Epithelial cell of esophagus (primary cell): ENCODE measurements around the gene SPATA19.

Experiments
- DNase-seq: peaks from one replicate; pipeline ENCODE4 v3.0.0; 2010; ENCODE audit warnings: low read depth
- H3K4me3 ChIP-seq: 2 replicates; pipeline ENCODE4 v1.5.1; 2011; ENCODE audit warnings: mild to moderate bottlenecking, low read length, control low read depth
- CTCF ChIP-seq: IDR thresholded peaks from 2 replicates; pipeline ENCODE4 v1.5.1; 2011; ENCODE audit warnings: low read depth, mild to moderate bottlenecking, low read length, control low read depth, inconsistent platforms; ENCODE audit not compliant: insufficient read depth; ENCODE audit errors: missing control alignments

The SPATA19 gene

GRCh38 chr11:133830931-133831907 is 14.1 kb downstream of the SPATA19 start:
- no peak for TF ChIP-seq CTCF
- H3K4me3 ChIP-seq, result no peak overlapping the region
- DNase-seq, result no peak

DNA sequence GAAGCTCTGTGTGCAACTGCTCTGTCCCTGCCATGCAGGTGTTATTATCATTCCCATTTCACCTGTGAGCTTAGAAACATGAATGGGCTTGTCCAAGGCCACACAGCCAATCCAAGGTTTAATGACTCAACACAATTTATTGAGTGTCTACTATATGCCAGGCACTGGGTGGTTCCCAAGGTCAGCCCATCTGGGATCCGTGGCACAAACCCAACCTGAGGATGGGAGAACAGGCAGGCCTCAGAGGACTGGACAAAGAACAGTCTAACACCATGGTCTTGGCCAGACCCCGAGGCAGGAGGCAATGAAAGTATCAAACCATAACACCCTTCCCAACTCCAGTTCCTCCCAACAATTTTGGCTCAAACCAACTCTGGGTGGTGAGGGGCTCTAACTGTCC is 15.7 kb downstream of the SPATA19 start:
- TF ChIP-seq CTCF, result no peak
- DNase-seq, result no peak
- H3K4me3 ChIP-seq, result no peak overlapping the region

DNA sequence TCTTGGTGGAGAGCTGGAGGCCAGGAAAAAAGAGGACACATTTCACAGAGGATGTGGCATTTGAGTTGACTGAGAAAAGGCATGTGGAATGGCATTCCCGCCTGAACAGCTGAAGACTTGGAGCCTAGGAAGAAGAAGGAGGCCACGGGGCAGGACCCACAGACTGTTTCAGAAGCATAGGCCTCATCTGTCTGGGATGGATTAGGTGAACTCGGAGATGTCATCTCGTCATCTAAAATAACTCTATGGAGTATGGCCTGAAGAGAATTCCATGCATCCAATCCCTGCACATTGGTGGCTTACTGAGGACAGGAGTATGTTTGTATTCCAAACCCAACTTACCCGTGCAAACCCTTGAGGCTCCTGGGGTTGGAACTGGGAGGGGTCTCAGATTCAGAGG is 16.4 kb downstream of the SPATA19 start:
- no peak for TF ChIP-seq CTCF
- no peak overlapping the region for H3K4me3 ChIP-seq
- DNase-seq, result no peak

- no peak for DNase-seq
- TF ChIP-seq CTCF, result no peak
- no peak overlapping the region for H3K4me3 ChIP-seq
These were observed 17.8 kb downstream of the SPATA19 start for GRCh38 chr11:133827556-133827955.

DNA sequence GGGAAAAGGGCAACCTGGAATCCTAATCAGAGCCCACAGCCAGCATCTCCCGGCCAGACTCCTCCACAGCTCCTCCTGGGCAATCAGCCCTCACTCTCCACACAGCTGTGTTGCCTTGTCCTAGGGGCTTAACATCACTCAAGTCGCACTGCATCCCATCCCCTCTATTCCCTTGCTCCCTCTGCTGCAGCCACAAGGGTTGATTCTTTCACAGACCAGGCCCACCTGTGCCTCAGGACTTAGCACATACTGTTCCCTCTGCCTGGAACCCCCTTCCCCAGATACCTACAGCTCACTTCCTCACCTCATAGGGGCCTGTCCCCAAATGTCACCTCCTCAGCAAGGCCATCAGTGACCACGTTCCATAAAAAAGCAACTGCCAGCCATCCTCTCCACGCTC is 18.4 kb downstream of the SPATA19 start:
- no peak overlapping the region for H3K4me3 ChIP-seq
- TF ChIP-seq CTCF, result no peak
- DNase-seq, result no peak

GRCh38 chr11:133825666-133826065 is 19.6 kb downstream of the SPATA19 start:
- TF ChIP-seq CTCF, result no peak
- no peak for DNase-seq
- no peak overlapping the region for H3K4me3 ChIP-seq

GRCh38 chr11:133825156-133825555 is 20.2 kb downstream of the SPATA19 start:
- no peak for DNase-seq
- TF ChIP-seq CTCF, result no peak

More at GRCh38 chr11:133825156-133825555, 20.2 kb downstream of the SPATA19 start:
- no peak overlapping the region for H3K4me3 ChIP-seq
